ENCODE data around the gene SDK1. TPM values are rescaled to one million over a fixed set of nuclear protein-coding genes. Genes with fewer than 3 reads are reported as not detected.

SDK1 gene
- total and polyA plus RNA-seq, 2 experiments from 2014 or later = 2.1 to 10.0 TPM

GRCh38 chr7:4234886-4235285 is 933.8 kb downstream of the SDK1 start:
- H3K36me3 Mint-ChIP-seq (ENCODE audit: low read depth) = no peaks in the 10 kb centered on the region; the same call in 2 of the 3 replicates
- Histone ChIP-seq H3K4me2 (no peak overlapping the region), H3K9me2 (ENCODE audit: insufficient read depth) (no peaks in the 10 kb centered on the region), H3K36me3 (ENCODE audit: insufficient read depth) (no peaks in the 10 kb centered on the region), H3K4me1 (ENCODE audit: insufficient read depth) (peaks cover 3% of the 10 kb centered on the region), H3F3A (replicated peaks; ENCODE audit: low read depth) (no peaks in the 10 kb centered on the region), H2AFZ (no peak overlapping the region), H3K4me3 (no peak overlapping the region), H3K27me3 (ENCODE audit: insufficient read depth) (no peaks in the 10 kb centered on the region), H3K79me2 (replicated peaks; ENCODE audit: insufficient read depth) (no peaks in the 10 kb centered on the region), H3K27ac (ENCODE audit: low read depth) (no peak overlapping the region), H4K20me1 (replicated peaks; ENCODE audit: insufficient read depth) (no peaks in the 10 kb centered on the region)
- no peaks in the 10 kb centered on the region for H3K9me3 Mint-ChIP-seq
- peaks cover 11% of the 10 kb centered on the region for H3K27me3 Mint-ChIP-seq (ENCODE audit: insufficient read depth, low read depth, poor library complexity)
- no peak overlapping the region for H3K4me3 Mint-ChIP-seq
- no peak overlapping the region for H3K27ac Mint-ChIP-seq
- ATAC-seq (no peak), DNase-seq (ENCODE audit: low spot score) (no peak)
- no peak for TF ChIP-seq EZH2phosphoT487 (IDR thresholded peaks at IDR 0.05; ENCODE audit: unreplicated experiment)
- TF ChIP-seq, protein P1, sequence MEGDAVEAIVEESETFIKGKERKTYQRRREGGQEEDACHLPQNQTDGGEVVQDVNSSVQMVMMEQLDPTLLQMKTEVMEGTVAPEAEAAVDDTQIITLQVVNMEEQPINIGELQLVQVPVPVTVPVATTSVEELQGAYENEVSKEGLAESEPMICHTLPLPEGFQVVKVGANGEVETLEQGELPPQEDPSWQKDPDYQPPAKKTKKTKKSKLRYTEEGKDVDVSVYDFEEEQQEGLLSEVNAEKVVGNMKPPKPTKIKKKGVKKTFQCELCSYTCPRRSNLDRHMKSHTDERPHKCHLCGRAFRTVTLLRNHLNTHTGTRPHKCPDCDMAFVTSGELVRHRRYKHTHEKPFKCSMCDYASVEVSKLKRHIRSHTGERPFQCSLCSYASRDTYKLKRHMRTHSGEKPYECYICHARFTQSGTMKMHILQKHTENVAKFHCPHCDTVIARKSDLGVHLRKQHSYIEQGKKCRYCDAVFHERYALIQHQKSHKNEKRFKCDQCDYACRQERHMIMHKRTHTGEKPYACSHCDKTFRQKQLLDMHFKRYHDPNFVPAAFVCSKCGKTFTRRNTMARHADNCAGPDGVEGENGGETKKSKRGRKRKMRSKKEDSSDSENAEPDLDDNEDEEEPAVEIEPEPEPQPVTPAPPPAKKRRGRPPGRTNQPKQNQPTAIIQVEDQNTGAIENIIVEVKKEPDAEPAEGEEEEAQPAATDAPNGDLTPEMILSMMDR (conservative IDR thresholded peaks at IDR 0.05; ENCODE audit: low read depth in 2 of 2) = no peak
- no peak for TF ChIP-seq JUNB (IDR thresholded peaks at IDR 0.05; ENCODE audit: unreplicated experiment)
- TF ChIP-seq EZH2 (IDR thresholded peaks at IDR 0.05; ENCODE audit: low read depth, unreplicated experiment) = no peak
- TF ChIP-seq POLR2AphosphoS5 (IDR thresholded peaks at IDR 0.05; ENCODE audit: low read depth) = no peak
- no peak for TF ChIP-seq ETS1 (IDR thresholded peaks at IDR 0.05)
- no peak for TF ChIP-seq ZNF331 (CRISPR knock-in tag; IDR thresholded peaks at IDR 0.05; ENCODE audit: low read depth)
- TF ChIP-seq, protein P2, sequence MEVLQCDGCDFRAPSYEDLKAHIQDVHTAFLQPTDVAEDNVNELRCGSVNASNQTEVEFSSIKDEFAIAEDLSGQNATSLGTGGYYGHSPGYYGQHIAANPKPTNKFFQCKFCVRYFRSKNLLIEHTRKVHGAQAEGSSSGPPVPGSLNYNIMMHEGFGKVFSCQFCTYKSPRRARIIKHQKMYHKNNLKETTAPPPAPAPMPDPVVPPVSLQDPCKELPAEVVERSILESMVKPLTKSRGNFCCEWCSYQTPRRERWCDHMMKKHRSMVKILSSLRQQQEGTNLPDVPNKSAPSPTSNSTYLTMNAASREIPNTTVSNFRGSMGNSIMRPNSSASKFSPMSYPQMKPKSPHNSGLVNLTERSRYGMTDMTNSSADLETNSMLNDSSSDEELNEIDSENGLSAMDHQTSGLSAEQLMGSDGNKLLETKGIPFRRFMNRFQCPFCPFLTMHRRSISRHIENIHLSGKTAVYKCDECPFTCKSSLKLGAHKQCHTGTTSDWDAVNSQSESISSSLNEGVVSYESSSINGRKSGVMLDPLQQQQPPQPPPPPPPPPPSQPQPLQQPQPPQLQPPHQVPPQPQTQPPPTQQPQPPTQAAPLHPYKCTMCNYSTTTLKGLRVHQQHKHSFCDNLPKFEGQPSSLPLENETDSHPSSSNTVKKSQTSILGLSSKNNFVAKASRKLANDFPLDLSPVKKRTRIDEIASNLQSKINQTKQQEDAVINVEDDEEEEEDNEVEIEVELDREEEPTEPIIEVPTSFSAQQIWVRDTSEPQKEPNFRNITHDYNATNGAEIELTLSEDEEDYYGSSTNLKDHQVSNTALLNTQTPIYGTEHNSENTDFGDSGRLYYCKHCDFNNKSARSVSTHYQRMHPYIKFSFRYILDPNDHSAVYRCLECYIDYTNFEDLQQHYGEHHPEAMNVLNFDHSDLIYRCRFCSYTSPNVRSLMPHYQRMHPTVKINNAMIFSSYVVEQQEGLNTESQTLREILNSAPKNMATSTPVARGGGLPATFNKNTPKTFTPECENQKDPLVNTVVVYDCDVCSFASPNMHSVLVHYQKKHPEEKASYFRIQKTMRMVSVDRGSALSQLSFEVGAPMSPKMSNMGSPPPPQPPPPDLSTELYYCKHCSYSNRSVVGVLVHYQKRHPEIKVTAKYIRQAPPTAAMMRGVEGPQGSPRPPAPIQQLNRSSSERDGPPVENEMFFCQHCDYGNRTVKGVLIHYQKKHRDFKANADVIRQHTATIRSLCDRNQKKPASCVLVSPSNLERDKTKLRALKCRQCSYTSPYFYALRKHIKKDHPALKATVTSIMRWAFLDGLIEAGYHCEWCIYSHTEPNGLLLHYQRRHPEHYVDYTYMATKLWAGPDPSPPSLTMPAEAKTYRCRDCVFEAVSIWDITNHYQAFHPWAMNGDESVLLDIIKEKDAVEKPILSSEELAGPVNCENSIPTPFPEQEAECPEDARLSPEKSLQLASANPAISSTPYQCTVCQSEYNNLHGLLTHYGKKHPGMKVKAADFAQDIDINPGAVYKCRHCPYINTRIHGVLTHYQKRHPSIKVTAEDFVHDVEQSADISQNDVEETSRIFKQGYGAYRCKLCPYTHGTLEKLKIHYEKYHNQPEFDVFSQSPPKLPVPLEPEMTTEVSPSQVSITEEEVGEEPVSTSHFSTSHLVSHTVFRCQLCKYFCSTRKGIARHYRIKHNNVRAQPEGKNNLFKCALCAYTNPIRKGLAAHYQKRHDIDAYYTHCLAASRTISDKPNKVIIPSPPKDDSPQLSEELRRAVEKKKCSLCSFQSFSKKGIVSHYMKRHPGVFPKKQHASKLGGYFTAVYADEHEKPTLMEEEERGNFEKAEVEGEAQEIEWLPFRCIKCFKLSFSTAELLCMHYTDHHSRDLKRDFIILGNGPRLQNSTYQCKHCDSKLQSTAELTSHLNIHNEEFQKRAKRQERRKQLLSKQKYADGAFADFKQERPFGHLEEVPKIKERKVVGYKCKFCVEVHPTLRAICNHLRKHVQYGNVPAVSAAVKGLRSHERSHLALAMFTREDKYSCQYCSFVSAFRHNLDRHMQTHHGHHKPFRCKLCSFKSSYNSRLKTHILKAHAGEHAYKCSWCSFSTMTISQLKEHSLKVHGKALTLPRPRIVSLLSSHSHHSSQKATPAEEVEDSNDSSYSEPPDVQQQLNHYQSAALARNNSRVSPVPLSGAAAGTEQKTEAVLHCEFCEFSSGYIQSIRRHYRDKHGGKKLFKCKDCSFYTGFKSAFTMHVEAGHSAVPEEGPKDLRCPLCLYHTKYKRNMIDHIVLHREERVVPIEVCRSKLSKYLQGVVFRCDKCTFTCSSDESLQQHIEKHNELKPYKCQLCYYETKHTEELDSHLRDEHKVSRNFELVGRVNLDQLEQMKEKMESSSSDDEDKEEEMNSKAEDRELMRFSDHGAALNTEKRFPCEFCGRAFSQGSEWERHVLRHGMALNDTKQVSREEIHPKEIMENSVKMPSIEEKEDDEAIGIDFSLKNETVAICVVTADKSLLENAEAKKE (CRISPR knock-in tag; IDR thresholded peaks at IDR 0.05) = no peak
- TF ChIP-seq STAT1 (IDR thresholded peaks at IDR 0.05; ENCODE audit: unreplicated experiment) = no peak
- TF ChIP-seq ZNF114 (CRISPR knock-in tag; IDR thresholded peaks at IDR 0.05) = no peak
- peaks cover 10% of the 10 kb centered on the region for H3K4me1 Mint-ChIP-seq

Measured in GM23338 (cell line).